GM12874 (cell line): Measurements from ENCODE around the gene PRR18.

ENCODE experiments used
- CTCF ChIP-seq: IDR thresholded peaks from 2 replicates; pipeline ENCODE4 v1.5.1; 2011; ENCODE audit warnings: low read depth, mild to moderate bottlenecking, control low read depth, low read length, moderate library complexity; ENCODE audit not compliant: insufficient read depth

The PRR18 gene

GRCh38 chr6:166341464-166341863 lies 33.3 kb upstream of the PRR18 start:
- TF ChIP-seq CTCF: no peak

- TF ChIP-seq CTCF: no peak
Observed at GRCh38 chr6:166338854-166339253, 30.7 kb upstream of the PRR18 start.

- no peak for TF ChIP-seq CTCF
Observed at GRCh38 chr6:166336847-166337246, 28.7 kb upstream of the PRR18 start.

GRCh38 chr6:166335378-166336302 lies 27.4 kb upstream of the PRR18 start:
- no peak for TF ChIP-seq CTCF

GRCh38 chr6:166334878-166335277 lies 26.7 kb upstream of the PRR18 start:
- no peak for TF ChIP-seq CTCF

- TF ChIP-seq CTCF: no peak
Observed at GRCh38 chr6:166333172-166333995, 25.2 kb upstream of the PRR18 start.
